ENCODE data around the gene P2RX3. TPM values are rescaled to one million over a fixed set of nuclear protein-coding genes. Genes with fewer than 3 reads are reported as not detected.

P2RX3 gene
- total and polyA plus RNA-seq, 2 of the 8 experiments (the other 6 are each of a cell fraction or from before 2014, with no cell fraction given): 0.45 to 0.47 TPM

- Histone ChIP-seq H4K91ac (replicated peaks; ENCODE audit: insufficient read length, low read length) (no peak overlapping the region), H3K4me1 (replicated peaks in 1 of 4; ENCODE audit: control insufficient read depth in 3 of 4, insufficient read depth in 4 of 4, low read length in 3 of 4) (no peaks in the 10 kb centered on the region), H3K27me3 (replicated peaks in 1 of 4; ENCODE audit: control insufficient read depth in 3 of 4, extremely low read depth in 1 of 4, insufficient read depth in 3 of 4, low read length in 3 of 4) (no peaks in the 10 kb centered on the region; a peak in 2 of 7 replicates), H2BK15ac (ENCODE audit: low read length) (no peak overlapping the region), H4K5ac (ENCODE audit: insufficient read length, low read depth, low read length) (no peak overlapping the region), H3K79me1 (ENCODE audit: low read depth, low read length) (no peaks in the 10 kb centered on the region), H2BK12ac (ENCODE audit: low read depth, low read length) (no peak overlapping the region), H3K4me2 (ENCODE audit: insufficient read depth in 1 of 2, low read depth in 2 of 2, low read length in 2 of 2) (no peak overlapping the region), H3K23me2 (ENCODE audit: low read depth, low read length) (no peaks in the 10 kb centered on the region), H3K14ac (ENCODE audit: insufficient read length) (no peak overlapping the region), H2AK5ac (ENCODE audit: low read depth, low read length) (no peak overlapping the region), H2BK20ac (ENCODE audit: low read length) (no peak overlapping the region), H3K9ac (replicated peaks in 1 of 4; ENCODE audit: extremely low read depth in 1 of 4, low read depth in 3 of 4, low read length in 3 of 4) (no peak overlapping the region), H3K9me3 (ENCODE audit: insufficient read depth in 2 of 2, low read depth in 1 of 2, low read length in 1 of 2) (no peaks in the 10 kb centered on the region), H4K20me1 (replicated peaks in 1 of 2; ENCODE audit: control insufficient read depth in 1 of 2, insufficient read depth in 2 of 2, low read length in 2 of 2) (no peaks in the 10 kb centered on the region), H4K8ac (ENCODE audit: extremely low read depth, insufficient read depth, low read length) (no peak overlapping the region), H3K4ac (replicated peaks; ENCODE audit: insufficient read length, low read depth, low read length) (no peak overlapping the region), H3K18ac (ENCODE audit: extremely low read depth, low read length) (no peak overlapping the region), H2AFZ (ENCODE audit: low read length) (no peak overlapping the region), H3K56ac (replicated peaks; ENCODE audit: insufficient read length, low read depth, low read length) (no peak overlapping the region), H3K79me2 (ENCODE audit: control insufficient read depth in 1 of 2, insufficient read depth in 2 of 2, low read length in 2 of 2) (no peaks in the 10 kb centered on the region), H3K27ac (ENCODE audit: low read depth, low read length) (no peak overlapping the region), H3K4me3 (ENCODE audit: extremely low read depth in 1 of 4, insufficient read depth in 2 of 4, low read depth in 3 of 4, low read length in 4 of 4) (no peak overlapping the region), H2BK120ac (replicated peaks; ENCODE audit: low read depth, low read length) (no peak overlapping the region), H2BK5ac (ENCODE audit: low read depth, low read length) (no peak overlapping the region), H3K23ac (ENCODE audit: insufficient read length) (no peak overlapping the region), H3K36me3 (ENCODE audit: control insufficient read depth in 2 of 4, insufficient read depth in 4 of 4, low read length in 3 of 4) (no peaks in the 10 kb centered on the region)
- ChIA-PET POLR2A (ENCODE audit: partially characterized antibody) (no interaction called here), CTCF (ENCODE audit: partially characterized antibody) (interaction anchor here (1.4 kb wide), 2 partner anchors 18 to 30 kb away, joined by 3 to 4 read pairs; no protein-coding TSS in a partner anchor)
- WGBS, 2 experiments (ENCODE audit: extremely low coverage in 1 of 2, insufficient coverage in 1 of 2, insufficient read length in 1 of 2, insufficient replicate concordance in 2 of 2, low coverage in 1 of 2, low lambda C conversion rate in 2 of 2, missing lambda C conversion rate in 1 of 2): 87% methylated on average over 4 of the region's 4 CpGs; no CpG with 5 or more reads in 1 of the 2 experiments
- DNase-seq (ENCODE audit: low read depth in 1 of 2, low spot score in 2 of 2) (no peak), FAIRE-seq (no peak)
- no peak for TF ChIP-seq NANOG (IDR thresholded peaks at IDR 0.05; ENCODE audit: insufficient read depth, low read depth, low read length, poor library complexity, severe bottlenecking)
- no peak for TF ChIP-seq SP2 (IDR thresholded peaks at IDR 0.05; ENCODE audit: low read length)
- no peak for TF ChIP-seq CEBPB (IDR thresholded peaks at IDR 0.05; ENCODE audit: low read depth, low read length)
- TF ChIP-seq TEAD4 (IDR thresholded peaks at IDR 0.05; ENCODE audit: low read depth, low read length): no peak
- TF ChIP-seq RBBP5 (IDR thresholded peaks at IDR 0.05; ENCODE audit: borderline replicate concordance, low read depth, low read length): no peak
- no peak for TF ChIP-seq TAF7 (optimal IDR thresholded peaks at IDR 0.05; ENCODE audit: borderline replicate concordance, low read depth, low read length)
- TF ChIP-seq CREB1 (IDR thresholded peaks at IDR 0.05): no peak
- TF ChIP-seq SP1 (IDR thresholded peaks at IDR 0.05; ENCODE audit: low read depth, low read length): no peak
- no peak for TF ChIP-seq NRF1 (IDR thresholded peaks at IDR 0.05; ENCODE audit: low read depth, low read length)
- TF ChIP-seq SIRT6 (IDR thresholded peaks at IDR 0.05; ENCODE audit: low read length): no peak
- no peak for TF ChIP-seq MAX (IDR thresholded peaks at IDR 0.05)
- TF ChIP-seq JUN (IDR thresholded peaks at IDR 0.05; ENCODE audit: low read depth, low read length): no peak
- TF ChIP-seq RXRA (IDR thresholded peaks at IDR 0.05; ENCODE audit: insufficient read depth, low read depth, low read length): no peak
- TF ChIP-seq PHF8 (conservative IDR thresholded peaks at IDR 0.05; ENCODE audit: low read depth, low read length): no peak
- no peak for TF ChIP-seq SAP30 (IDR thresholded peaks at IDR 0.05; ENCODE audit: insufficient read depth, insufficient replicate concordance, low read length)
Measured at GRCh38 chr11:57397394-57397990, 59.3 kb downstream of the P2RX3 start.

Measured in H1 (cell line).